HL-60 (cell line): ENCODE data around the gene ABCA8.

ENCODE experiments used
- CTCF ChIP-seq: IDR thresholded peaks from one replicate; pipeline ENCODE4 v1.5.1; 2011; ENCODE audit warnings: low read length, control low read depth, inconsistent platforms; ENCODE audit not compliant: insufficient read depth
- POLR2AphosphoS5 ChIP-seq: IDR thresholded peaks from 2 replicates; pipeline ENCODE4 v1.6.1; 2012; ENCODE audit warnings: low read depth

GRCh38 chr17:68906638-68907037, 48.6 kb downstream of the ABCA8 start:
- no peak for TF ChIP-seq CTCF
- TF ChIP-seq POLR2AphosphoS5, result no peak
